MCF 10A (cell line): ENCODE data around the gene ARID5A. TPM values are rescaled to one million over a fixed set of nuclear protein-coding genes. Genes with fewer than 3 reads are reported as not detected.

Source experiments
- BruUV-seq: library from RNA; stranded (reverse); fragments of 400-500 nt; replicated peaks from 2 replicates; lab custom pipeline; 2021; lab: Mats Ljungman, UMichigan
- CTCF ChIA-PET: fragments of 300-600 bp; sonication (Branson Sonifier 250); formaldehyde crosslinking; extraction: SDS; loops from one replicate; lab custom pipeline; 2021; ENCODE audit warnings: antibody characterized with exemption, inconsistent platforms; lab: Yijun Ruan, JAX
- POLR2A ChIA-PET: fragments of 300-600, 350-650 bp; sonication (Branson Sonifier 250); formaldehyde crosslinking; extraction: SDS; loops from one replicate; lab custom pipeline; 2020; ENCODE audit warnings: antibody characterized with exemption, inconsistent platforms; lab: Yijun Ruan, JAX
- DNase-seq: peaks from one replicate; pipeline ENCODE4 v3.0.0-alpha.2; 2018; ENCODE audit not compliant: unreplicated experiment
- H3K27ac Mint-ChIP-seq: one replicate; pipeline ENCODE4 v1.8.0; 2022; ENCODE audit warnings: mild to moderate bottlenecking, low read depth, mixed read lengths; ENCODE audit not compliant: unreplicated experiment
- H3K27me3 Mint-ChIP-seq: one replicate; pipeline ENCODE4 v1.8.0; 2022; ENCODE audit warnings: mixed read lengths; ENCODE audit not compliant: insufficient read depth, unreplicated experiment
- H3K36me3 Mint-ChIP-seq: one replicate; pipeline ENCODE4 v1.8.0; 2022; ENCODE audit warnings: mild to moderate bottlenecking, moderate library complexity, mixed read lengths; ENCODE audit not compliant: insufficient read depth, unreplicated experiment
- H3K4me1 Mint-ChIP-seq: one replicate; pipeline ENCODE4 v1.8.0; 2022; ENCODE audit warnings: mixed read lengths; ENCODE audit not compliant: insufficient read depth, unreplicated experiment
- H3K4me3 Mint-ChIP-seq: one replicate; pipeline ENCODE4 v1.8.0; 2022; ENCODE audit warnings: mild to moderate bottlenecking, moderate library complexity, mixed read lengths; ENCODE audit not compliant: unreplicated experiment
- H3K9me3 Mint-ChIP-seq: one replicate; pipeline ENCODE4 v1.8.0; 2022; ENCODE audit warnings: mixed read lengths; ENCODE audit not compliant: unreplicated experiment
- intact Hi-C: fragments of 100-400 bp; cut with micrococcal nuclease; formaldehyde crosslinking; loops from 2 replicates; pipeline ENCODE4 v1.14.1; 2022
- total RNA-seq: library from RNA; stranded (reverse); gene quantifications from 2 replicates; pipeline ENCODE4 v1.2.3, GENCODE V29; 2022
- TF ChIP-seq, protein P1 (sequence below): fragments of 200-600 bp; IDR thresholded peaks from one replicate; pipeline ENCODE4 v1.8.0; 2022; ENCODE audit warnings: antibody characterized with exemption, mild to moderate bottlenecking; ENCODE audit not compliant: unreplicated experiment

ARID5A gene
- total RNA-seq, 1 experiment from 2014 or later = 3.4 TPM

DNA sequence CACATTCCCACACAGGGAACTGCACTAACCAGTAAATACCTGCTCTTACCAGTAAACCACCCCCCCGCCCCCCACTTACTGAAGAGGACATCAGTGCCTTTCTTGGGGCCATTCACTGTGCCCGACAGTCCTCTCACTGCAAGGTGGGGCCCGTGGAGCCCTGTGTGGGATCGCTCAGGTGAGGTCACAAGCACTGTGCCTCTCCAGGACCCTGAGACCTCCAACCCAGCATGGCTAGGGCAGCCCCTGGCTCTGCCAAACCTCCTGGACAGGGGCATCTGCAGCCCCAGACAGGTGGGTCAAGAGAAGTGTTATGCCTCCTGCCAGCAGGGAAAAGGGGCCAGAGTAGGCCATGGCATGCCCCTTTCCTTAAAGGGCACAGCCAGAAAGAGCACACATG lies 24.7 kb upstream of the ARID5A start:
- Mint-ChIP-seq H3K9me3 (peaks cover 2% of the 10 kb centered on the region), H3K4me3 (no peak overlapping the region), H3K27me3 (peaks cover 18% of the 10 kb centered on the region), H3K4me1 (peaks cover 7% of the 10 kb centered on the region), H3K36me3 (no peaks in the 10 kb centered on the region), H3K27ac (no peak overlapping the region)
- DNase-seq = no peak
- intact Hi-C loops = no loop called here
- ChIA-PET POLR2A (interaction anchor here (1.0 kb wide), 1 partner anchor 42 kb away, joined by 3 read pairs; no protein-coding TSS in a partner anchor), CTCF (interaction anchor here (0.6 to 13.3 kb wide), 9 partner anchors 42 to 521 kb away, joined by 3 to 360 read pairs (median 3); no protein-coding TSS in a partner anchor)
- TF ChIP-seq, protein P1, sequence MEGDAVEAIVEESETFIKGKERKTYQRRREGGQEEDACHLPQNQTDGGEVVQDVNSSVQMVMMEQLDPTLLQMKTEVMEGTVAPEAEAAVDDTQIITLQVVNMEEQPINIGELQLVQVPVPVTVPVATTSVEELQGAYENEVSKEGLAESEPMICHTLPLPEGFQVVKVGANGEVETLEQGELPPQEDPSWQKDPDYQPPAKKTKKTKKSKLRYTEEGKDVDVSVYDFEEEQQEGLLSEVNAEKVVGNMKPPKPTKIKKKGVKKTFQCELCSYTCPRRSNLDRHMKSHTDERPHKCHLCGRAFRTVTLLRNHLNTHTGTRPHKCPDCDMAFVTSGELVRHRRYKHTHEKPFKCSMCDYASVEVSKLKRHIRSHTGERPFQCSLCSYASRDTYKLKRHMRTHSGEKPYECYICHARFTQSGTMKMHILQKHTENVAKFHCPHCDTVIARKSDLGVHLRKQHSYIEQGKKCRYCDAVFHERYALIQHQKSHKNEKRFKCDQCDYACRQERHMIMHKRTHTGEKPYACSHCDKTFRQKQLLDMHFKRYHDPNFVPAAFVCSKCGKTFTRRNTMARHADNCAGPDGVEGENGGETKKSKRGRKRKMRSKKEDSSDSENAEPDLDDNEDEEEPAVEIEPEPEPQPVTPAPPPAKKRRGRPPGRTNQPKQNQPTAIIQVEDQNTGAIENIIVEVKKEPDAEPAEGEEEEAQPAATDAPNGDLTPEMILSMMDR = no peak
- no TSS peak for BruUV-seq

DNA sequence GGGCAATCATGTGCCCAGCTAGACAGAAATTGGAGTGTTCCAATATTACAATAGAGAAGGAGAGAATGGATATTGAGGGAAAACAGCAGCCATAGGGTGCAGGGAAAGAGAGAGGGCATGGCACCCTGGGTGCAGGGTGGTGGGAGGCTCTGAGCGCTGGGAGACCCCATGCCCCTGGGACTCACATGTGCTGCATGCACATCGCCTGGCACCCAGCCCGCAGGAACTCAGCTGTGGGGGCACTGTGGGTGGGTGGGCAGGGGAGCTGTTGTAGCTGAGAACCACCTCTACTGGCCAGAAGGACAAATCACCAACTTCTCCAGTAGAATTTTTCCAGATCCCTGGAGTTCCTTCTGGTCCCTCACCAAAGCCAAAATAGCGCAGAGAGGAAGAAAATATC lies 24.2 kb upstream of the ARID5A start:
- intact Hi-C loops = no loop called here
- no peaks in the 10 kb centered on the region for H3K36me3 Mint-ChIP-seq
- no peak for DNase-seq
- peaks cover 18% of the 10 kb centered on the region for H3K27me3 Mint-ChIP-seq
- no TSS peak for BruUV-seq
- no peak overlapping the region for H3K4me3 Mint-ChIP-seq
- ChIA-PET CTCF (interaction anchor here (0.6 to 13.3 kb wide), 4 partner anchors 20 to 176 kb away, joined by 3 to 360 read pairs (median 4); no protein-coding TSS in a partner anchor), POLR2A (no interaction called here)
- no peak overlapping the region for H3K27ac Mint-ChIP-seq
- H3K9me3 Mint-ChIP-seq = peaks cover 7% of the 10 kb centered on the region
- peaks cover 7% of the 10 kb centered on the region for H3K4me1 Mint-ChIP-seq
- TF ChIP-seq, protein P1 = no peak

DNA sequence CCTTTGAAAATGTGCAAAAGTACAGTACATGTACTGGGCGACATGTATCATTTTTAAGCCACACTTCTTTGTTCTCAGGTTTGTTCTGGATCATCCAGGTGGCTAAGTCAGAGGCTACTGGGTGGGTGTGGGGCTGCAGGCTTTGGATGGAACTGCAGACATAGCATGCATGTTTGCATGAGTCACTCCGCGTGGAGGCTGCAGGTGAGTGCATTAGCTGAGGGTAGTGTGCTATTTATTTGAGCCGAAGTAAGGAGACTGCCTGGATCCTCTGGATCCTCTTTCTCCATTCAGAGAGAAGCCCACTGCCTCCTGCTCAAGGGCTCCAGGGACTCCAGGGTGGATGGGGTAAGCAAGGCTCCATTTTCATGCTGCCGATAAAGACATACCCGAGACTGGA lies 22.0 kb upstream of the ARID5A start:
- Mint-ChIP-seq H3K27ac (no peak overlapping the region), H3K4me3 (no peak overlapping the region), H3K9me3 (peaks cover 7% of the 10 kb centered on the region), H3K36me3 (no peaks in the 10 kb centered on the region), H3K27me3 (peaks cover 18% of the 10 kb centered on the region), H3K4me1 (peaks cover under 1% of the 10 kb centered on the region)
- no TSS peak for BruUV-seq
- DNase-seq = peak; percentile 43
- intact Hi-C loops = no loop called here
- POLR2A ChIA-PET = interaction anchor here (1.1 kb wide), 1 partner anchor 15 kb away, joined by 4 read pairs; no protein-coding TSS in a partner anchor
- TF ChIP-seq, protein P1 = no peak
- CTCF ChIA-PET = interaction anchor here (0.7 to 13.3 kb wide), 4 partner anchors 16 to 492 kb away, joined by 4 to 360 read pairs (median 6); no protein-coding TSS in a partner anchor

DNA sequence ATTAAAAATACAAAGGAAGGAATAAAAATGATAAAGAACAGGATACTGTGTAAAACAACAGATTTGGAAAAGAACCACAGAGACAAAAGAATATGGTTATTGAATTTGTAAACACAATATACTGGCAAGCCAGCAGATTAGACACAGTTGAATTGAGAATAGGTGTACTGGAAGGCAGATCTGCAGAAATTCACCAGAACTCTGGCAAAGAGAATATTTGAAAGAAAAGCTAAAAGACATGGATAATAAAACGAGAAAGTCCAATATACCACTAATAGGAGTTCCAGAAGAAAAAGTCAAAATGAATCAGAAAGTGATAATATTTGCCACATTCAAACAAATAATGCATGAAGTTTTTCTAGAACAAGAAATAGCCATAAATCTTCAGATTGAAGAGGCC lies 19.5 kb upstream of the ARID5A start:
- no TSS peak for BruUV-seq
- no peaks in the 10 kb centered on the region for H3K36me3 Mint-ChIP-seq
- peaks cover 7% of the 10 kb centered on the region for H3K9me3 Mint-ChIP-seq
- H3K27ac Mint-ChIP-seq = no peak overlapping the region
- no peaks in the 10 kb centered on the region for H3K27me3 Mint-ChIP-seq
- H3K4me1 Mint-ChIP-seq = no peaks in the 10 kb centered on the region
- TF ChIP-seq, protein P1 = no peak
- ChIA-PET CTCF (interaction anchor here (3.7 to 13.3 kb wide), 2 partner anchors 8 to 108 kb away, joined by 21 to 360 read pairs; no protein-coding TSS in a partner anchor), POLR2A (interaction anchor here (0.8 kb wide), 1 partner anchor 17 kb away, joined by 3 read pairs; no protein-coding TSS in a partner anchor)
- no peak overlapping the region for H3K4me3 Mint-ChIP-seq
- DNase-seq = no peak
- intact Hi-C loops = no loop called here
